Measurements from ENCODE around the gene MYH8. TPM values are rescaled to one million over a fixed set of nuclear protein-coding genes. Genes with fewer than 3 reads are reported as not detected.

The MYH8 gene
- total and polyA plus RNA-seq, 10 of the 15 experiments (the other 5 are each of a cell fraction or from before 2014, with no cell fraction given) = 0.01 to 0.03 TPM; not detected in 8

GRCh38 chr17:10394201-10394887 lies 27.4 kb downstream of the MYH8 start:
- no peaks in the 10 kb centered on the region for H3K79me2 ChIP-seq (ENCODE audit: control insufficient read depth, insufficient read depth, low read length)
- ChIA-PET CTCF (no interaction called here), POLR2A (no interaction called here), RAD21 (ENCODE audit: unreplicated experiment) (no interaction called here), SMC1A (ENCODE audit: uncharacterized antibody, unreplicated experiment) (no interaction called here)
- intact Hi-C loops (cut with micrococcal nuclease; ENCODE audit: unreplicated experiment) = no loop called here
- H3K9me3 ChIP-seq (replicated peaks; ENCODE audit: control insufficient read depth, insufficient read depth, low read length) = no peaks in the 10 kb centered on the region
- no peak overlapping the region for H3K9ac ChIP-seq (ENCODE audit: control insufficient read depth, insufficient read depth, low read length)
- ATAC-seq (peak; percentile 27; the same call in 2 of the 3 replicates), FAIRE-seq (no peak), DNase-seq (ENCODE audit: low read depth, low spot score) (no peak)
- no peak overlapping the region for H3K4me3 ChIP-seq
- BruUV-seq (replicated peaks) = no TSS peak
- peaks cover 0 to 1% of the 10 kb centered on the region in 2 experiments; a peak in 3 of 4 replicates for H3K27me3 ChIP-seq (replicated peaks in 1 of 2; ENCODE audit: control insufficient read depth in 2 of 2, insufficient read depth in 2 of 2, low read length in 1 of 2)
- in situ Hi-C loops (cut with MboI) = no loop called here
- no peak for TF ChIP-seq IKZF2 (IDR thresholded peaks at IDR 0.05)
- TF ChIP-seq SIN3A (IDR thresholded peaks at IDR 0.05; ENCODE audit: low read depth, low read length) = no peak
- TF ChIP-seq TBL1XR1 (IDR thresholded peaks at IDR 0.05; ENCODE audit: low read depth, low read length) = no peak
- no peak for TF ChIP-seq CREM (IDR thresholded peaks at IDR 0.05; ENCODE audit: low read depth)
- TF ChIP-seq EZH2 (IDR thresholded peaks at IDR 0.05; ENCODE audit: borderline replicate concordance, control insufficient read depth, low read depth, low read length) = no peak
- TF ChIP-seq CREB1 (IDR thresholded peaks at IDR 0.05; ENCODE audit: low read depth) = no peak
- TF ChIP-seq RELA (IDR thresholded peaks at IDR 0.05; ENCODE audit: borderline replicate concordance, partially characterized antibody) = no peak
- no peak overlapping the region for H3K27ac ChIP-seq (ENCODE audit: control insufficient read depth, insufficient read depth)
- H4K20me1 ChIP-seq (ENCODE audit: control insufficient read depth, insufficient read depth) = no peaks in the 10 kb centered on the region
- H3K4me2 ChIP-seq (ENCODE audit: control insufficient read depth, insufficient read depth) = no peak overlapping the region
- no peaks in the 10 kb centered on the region for H3K36me3 ChIP-seq (ENCODE audit: control insufficient read depth in 2 of 2, insufficient read depth in 2 of 2, low read length in 1 of 2)
- 25% methylated on average over 6 of the region's 6 CpGs for WGBS (ENCODE audit: insufficient coverage, insufficient replicate concordance, low lambda C conversion rate, missing lambda C conversion rate)
- no peak overlapping the region for H2AFZ ChIP-seq (ENCODE audit: control insufficient read depth, low read depth, low read length)
- no peaks in the 10 kb centered on the region for H3K4me1 ChIP-seq (ENCODE audit: control insufficient read depth, insufficient read depth, low read length)

GRCh38 chr17:10392880-10393279 lies 28.9 kb downstream of the MYH8 start:
- Histone ChIP-seq H3K4me2 (ENCODE audit: control insufficient read depth, insufficient read depth) (no peak overlapping the region), H2AFZ (ENCODE audit: control insufficient read depth, low read depth, low read length) (no peak overlapping the region), H3K9ac (ENCODE audit: control insufficient read depth, insufficient read depth, low read length) (no peak overlapping the region), H3K27me3 (replicated peaks in 1 of 2; ENCODE audit: control insufficient read depth in 2 of 2, insufficient read depth in 2 of 2, low read length in 1 of 2) (peaks cover 0 to 1% of the 10 kb centered on the region in 2 experiments; a peak in 3 of 4 replicates), H3K36me3 (ENCODE audit: control insufficient read depth in 2 of 2, insufficient read depth in 2 of 2, low read length in 1 of 2) (no peaks in the 10 kb centered on the region), H3K27ac (ENCODE audit: control insufficient read depth, insufficient read depth) (no peak overlapping the region), H3K4me3 (no peak overlapping the region), H3K4me1 (ENCODE audit: control insufficient read depth, insufficient read depth, low read length) (no peaks in the 10 kb centered on the region), H4K20me1 (ENCODE audit: control insufficient read depth, insufficient read depth) (no peaks in the 10 kb centered on the region), H3K79me2 (ENCODE audit: control insufficient read depth, insufficient read depth, low read length) (no peaks in the 10 kb centered on the region), H3K9me3 (replicated peaks; ENCODE audit: control insufficient read depth, insufficient read depth, low read length) (no peaks in the 10 kb centered on the region)
- 29% methylated on average over 9 of the region's 9 CpGs for WGBS (ENCODE audit: insufficient coverage, insufficient replicate concordance, low lambda C conversion rate, missing lambda C conversion rate)
- intact Hi-C loops (cut with micrococcal nuclease; ENCODE audit: unreplicated experiment) = no loop called here
- ChIA-PET SMC1A (ENCODE audit: uncharacterized antibody, unreplicated experiment) (no interaction called here), RAD21 (ENCODE audit: unreplicated experiment) (no interaction called here), CTCF (interaction anchor here (1.0 kb wide), 1 partner anchor 8 kb away, joined by 4 read pairs; no protein-coding TSS in a partner anchor), POLR2A (no interaction called here)
- no TSS peak for BruUV-seq (replicated peaks)
- no peak for DNase-seq (ENCODE audit: low read depth, low spot score)
- TF ChIP-seq IRF3 (IDR thresholded peaks at IDR 0.05) (no peak), ATF7 (IDR thresholded peaks at IDR 0.05; ENCODE audit: low read depth) (no peak), RUNX3 (IDR thresholded peaks at IDR 0.05; ENCODE audit: low read length) (no peak), TAF1 (IDR thresholded peaks at IDR 0.05; ENCODE audit: borderline replicate concordance, low read depth, low read length) (no peak), CHD2 (IDR thresholded peaks at IDR 0.05; ENCODE audit: borderline replicate concordance, low read depth, low read length) (no peak)
- no peak for FAIRE-seq
- no peak for ATAC-seq
- in situ Hi-C loops (cut with MboI) = no loop called here
